Trophoblast cell (in vitro differentiated cells and primary cell): Measurements from ENCODE around the gene PDE4B.

Experiments
- DNase-seq, 2 donors: peaks; one replicate each; pipeline ENCODE4 v3.0.0-alpha.2; 2016
- H2AFZ ChIP-seq: 2 replicates; pipeline ENCODE4 v1.6.1; 2013; ENCODE audit warnings: low read length, moderate library complexity, mild to moderate bottlenecking; ENCODE audit not compliant: insufficient read depth, poor library complexity
- H2AK5ac ChIP-seq: 2 replicates; pipeline ENCODE4 v1.6.1; 2013; ENCODE audit warnings: mild to moderate bottlenecking, low read length
- H2BK120ac ChIP-seq: 2 replicates; pipeline ENCODE4 v1.6.1; 2013; ENCODE audit warnings: low read length, mild to moderate bottlenecking, moderate library complexity; ENCODE audit not compliant: insufficient read depth, poor library complexity
- H2BK12ac ChIP-seq: 2 replicates; pipeline ENCODE4 v1.6.1; 2013; ENCODE audit warnings: mild to moderate bottlenecking, low read length, moderate library complexity
- H2BK5ac ChIP-seq: 2 replicates; pipeline ENCODE4 v1.6.1; 2013; ENCODE audit warnings: low read length, low read depth, moderate library complexity, mild to moderate bottlenecking; ENCODE audit not compliant: poor library complexity
- H3K14ac ChIP-seq: 2 replicates; pipeline ENCODE4 v1.6.1; 2013; ENCODE audit warnings: mild to moderate bottlenecking, low read length
- H3K18ac ChIP-seq: 2 replicates; pipeline ENCODE4 v1.6.1; 2013; ENCODE audit warnings: mild to moderate bottlenecking, low read length
- H3K23ac ChIP-seq: 2 replicates; pipeline ENCODE4 v1.6.1; 2013; ENCODE audit warnings: low read length
- H3K27ac ChIP-seq: 2 replicates; pipeline ENCODE4 v1.5.1; 2013; ENCODE audit warnings: low read depth, mild to moderate bottlenecking, inconsistent platforms, low read length, moderate library complexity
- H3K27me3 ChIP-seq: 2 replicates; pipeline ENCODE4 v1.6.1; 2013; ENCODE audit warnings: inconsistent platforms, mild to moderate bottlenecking, low read length, moderate library complexity; ENCODE audit not compliant: insufficient read depth
- H3K36me3 ChIP-seq, 2 experiments: 1 replicate in 1 of 2; 2 replicates in 1 of 2; pipeline ENCODE4 v1.6.1; 2013; ENCODE audit warnings: low read length in 2 of 2, mild to moderate bottlenecking in 2 of 2, moderate library complexity in 1 of 2; ENCODE audit not compliant: insufficient read depth in 2 of 2, control insufficient read depth in 1 of 2
- H3K4ac ChIP-seq: 2 replicates; pipeline ENCODE4 v1.6.1; 2013; ENCODE audit warnings: low read depth, mild to moderate bottlenecking, low read length, moderate library complexity
- H3K4me1 ChIP-seq, 2 experiments: 1 replicate in 1 of 2; 2 replicates in 1 of 2; pipeline ENCODE4 v1.6.1; 2013; ENCODE audit warnings: low read length in 2 of 2, mild to moderate bottlenecking in 2 of 2, moderate library complexity in 1 of 2; ENCODE audit not compliant: insufficient read depth in 2 of 2, control insufficient read depth in 1 of 2
- H3K4me2 ChIP-seq: 2 replicates; pipeline ENCODE4 v1.6.1; 2013; ENCODE audit warnings: inconsistent platforms, mild to moderate bottlenecking, low read length, moderate library complexity
- H3K4me3 ChIP-seq: 2 replicates; pipeline ENCODE4 v1.5.1; 2013; ENCODE audit warnings: mild to moderate bottlenecking, low read depth, low read length, inconsistent platforms
- H3K79me1 ChIP-seq: one replicate; pipeline ENCODE4 v1.6.1; 2013; ENCODE audit warnings: low read length
- H3K79me2 ChIP-seq: 2 replicates; pipeline ENCODE4 v1.6.1; 2013; ENCODE audit warnings: low read length, mild to moderate bottlenecking; ENCODE audit not compliant: control insufficient read depth, insufficient read depth, poor library complexity
- H3K9ac ChIP-seq: 2 replicates; pipeline ENCODE4 v1.6.1; 2013; ENCODE audit warnings: mild to moderate bottlenecking, low read length
- H3K9me3 ChIP-seq: 2 replicates; pipeline ENCODE4 v1.6.1; 2013; ENCODE audit warnings: low read depth, mild to moderate bottlenecking, control low read depth, inconsistent platforms, low read length; ENCODE audit not compliant: insufficient read depth
- H4K12ac ChIP-seq: 2 replicates; pipeline ENCODE4 v1.6.1; 2013; ENCODE audit warnings: low read depth, mild to moderate bottlenecking, low read length, moderate library complexity
- H4K8ac ChIP-seq: 2 replicates; pipeline ENCODE4 v1.6.1; 2013; ENCODE audit warnings: low read depth, mild to moderate bottlenecking, low read length, moderate library complexity
- H4K91ac ChIP-seq: one replicate; pipeline ENCODE4 v1.6.1; 2013; ENCODE audit warnings: low read depth, mild to moderate bottlenecking, low read length, moderate library complexity
- WGBS: extraction: QIAGEN DNeasy Blood & Tissue Kit; methylation state at CpG from one replicate; pipeline ENCODE4 v1.1.7; 2013; ENCODE audit warnings: missing lambda C conversion rate; ENCODE audit not compliant: insufficient read length, insufficient coverage; ENCODE audit errors: extremely low coverage; 5-methylcytosine and 5-hydroxymethylcytosine counted together

PDE4B gene

DNA sequence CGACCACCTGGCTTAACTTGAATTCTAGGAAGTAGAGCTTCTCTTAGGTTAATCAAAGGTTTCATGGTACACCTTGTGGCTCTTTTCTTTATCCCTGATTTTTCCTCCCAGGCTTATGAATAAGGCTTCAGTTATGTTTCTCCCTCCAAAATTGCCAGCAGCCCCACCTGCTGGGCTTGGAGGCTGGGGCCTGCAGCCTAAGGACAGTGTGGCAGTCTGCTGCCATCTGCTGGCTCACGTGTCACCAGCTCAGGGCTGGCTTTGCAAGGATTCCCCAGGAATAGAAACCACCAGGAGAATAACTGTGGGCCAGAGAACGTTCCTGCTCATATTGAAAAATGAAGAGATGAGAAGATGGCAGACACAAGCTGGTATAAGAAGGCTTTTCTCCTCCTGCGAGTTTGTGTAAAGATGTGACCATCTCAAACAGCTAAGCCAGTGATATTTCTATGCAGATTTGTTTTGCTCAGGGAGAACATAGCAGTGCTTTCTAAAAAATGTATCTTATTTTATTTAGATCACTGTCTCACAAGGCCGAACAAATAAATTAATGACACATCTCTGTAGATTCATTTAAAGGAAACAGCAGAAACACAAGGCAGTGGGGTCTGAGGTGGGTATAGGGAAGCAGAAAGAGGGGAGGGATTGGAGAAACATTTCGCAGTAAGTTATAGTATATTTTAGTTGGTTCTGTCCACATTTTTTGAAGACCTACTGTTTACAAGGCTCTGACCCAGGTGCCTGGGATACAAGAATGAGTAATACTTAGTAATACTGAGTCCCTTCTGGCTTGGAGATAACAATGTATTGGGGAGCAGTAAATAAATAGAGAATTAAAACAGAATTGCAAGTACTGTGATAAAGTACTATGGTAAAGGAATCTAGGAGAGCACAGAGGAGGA is 450.2 kb downstream of the PDE4B start:
- no peak overlapping the region for H3K18ac ChIP-seq
- no peaks in the 10 kb centered on the region for H3K27me3 ChIP-seq
- H3K4me1 ChIP-seq: peaks cover 3 to 10% of the 10 kb centered on the region in 2 experiments
- no peak overlapping the region for H3K9ac ChIP-seq
- no peak overlapping the region for H3K23ac ChIP-seq
- H2AK5ac ChIP-seq: no peak overlapping the region
- H4K12ac ChIP-seq: no peak overlapping the region
- no peak overlapping the region for H4K91ac ChIP-seq
- H3K79me1 ChIP-seq: peaks cover 6% of the 10 kb centered on the region
- no peaks in the 10 kb centered on the region for H3K79me2 ChIP-seq
- H3K4me2 ChIP-seq: no peak overlapping the region
- no peaks in the 10 kb centered on the region for H3K9me3 ChIP-seq
- H3K36me3 ChIP-seq: no peaks in the 10 kb centered on the region
- no peak overlapping the region for H3K4me3 ChIP-seq
- no peak overlapping the region for H2AFZ ChIP-seq
- no peak overlapping the region for H3K14ac ChIP-seq
- no peak overlapping the region for H2BK12ac ChIP-seq
- no peak overlapping the region for H2BK5ac ChIP-seq
- no peak overlapping the region for H2BK120ac ChIP-seq
- no peak overlapping the region for H4K8ac ChIP-seq
- no peak overlapping the region for H3K4ac ChIP-seq
- WGBS: no CpG with 5 or more reads among the region's 6 CpGs
- no peak overlapping the region for H3K27ac ChIP-seq
- peak; percentile 83 to 95 for DNase-seq

DNA sequence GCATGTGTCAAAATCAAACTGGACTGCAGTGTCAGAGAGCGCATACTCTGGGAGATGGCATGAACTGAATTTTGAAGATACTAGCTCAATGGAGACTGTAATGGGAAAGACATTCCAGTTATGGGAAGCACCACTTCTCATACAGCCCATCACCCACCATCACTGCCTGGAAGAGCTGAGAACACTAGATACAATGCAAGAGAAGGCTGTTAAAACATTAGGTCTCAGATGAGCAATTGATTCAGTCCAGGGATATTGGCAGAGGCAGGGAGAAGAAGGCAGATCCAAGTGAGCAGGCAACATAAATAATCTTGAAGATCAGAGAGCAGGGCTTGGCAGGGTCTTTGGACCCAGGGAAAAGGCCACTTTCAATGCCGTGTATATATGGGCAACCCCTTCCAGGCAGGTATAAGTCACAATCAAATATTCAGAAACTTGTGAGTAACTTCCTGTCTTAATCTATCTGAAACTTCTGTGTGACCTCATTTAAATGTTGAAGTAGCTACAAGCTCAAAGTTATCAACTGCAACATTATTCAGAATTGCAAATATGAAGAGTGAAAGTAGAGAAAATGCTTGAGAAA is 450.9 kb downstream of the PDE4B start:
- Histone ChIP-seq H4K91ac (peak overlapping the region; percentile 49), H3K79me2 (no peaks in the 10 kb centered on the region), H3K9ac (no peak overlapping the region), H2AFZ (no peak overlapping the region), H3K18ac (no peak overlapping the region), H3K4me1 (peaks cover 3 to 10% of the 10 kb centered on the region in 2 experiments), H3K79me1 (peaks cover 6% of the 10 kb centered on the region), H3K23ac (no peak overlapping the region), H3K27ac (peak overlapping the region; percentile 22), H2BK5ac (no peak overlapping the region), H3K36me3 (no peaks in the 10 kb centered on the region), H3K27me3 (no peaks in the 10 kb centered on the region), H3K4me2 (no peak overlapping the region), H3K4me3 (no peak overlapping the region), H3K9me3 (no peaks in the 10 kb centered on the region), H4K8ac (no peak overlapping the region), H4K12ac (no peak overlapping the region), H2AK5ac (peak overlapping the region; percentile 4), H3K14ac (peak overlapping the region; percentile 74), H2BK12ac (peak overlapping the region; percentile 85), H2BK120ac (peak overlapping the region; percentile 70), H3K4ac (no peak overlapping the region)
- WGBS: no CpG with 5 or more reads among the region's 2 CpGs
- no peak for DNase-seq

DNA sequence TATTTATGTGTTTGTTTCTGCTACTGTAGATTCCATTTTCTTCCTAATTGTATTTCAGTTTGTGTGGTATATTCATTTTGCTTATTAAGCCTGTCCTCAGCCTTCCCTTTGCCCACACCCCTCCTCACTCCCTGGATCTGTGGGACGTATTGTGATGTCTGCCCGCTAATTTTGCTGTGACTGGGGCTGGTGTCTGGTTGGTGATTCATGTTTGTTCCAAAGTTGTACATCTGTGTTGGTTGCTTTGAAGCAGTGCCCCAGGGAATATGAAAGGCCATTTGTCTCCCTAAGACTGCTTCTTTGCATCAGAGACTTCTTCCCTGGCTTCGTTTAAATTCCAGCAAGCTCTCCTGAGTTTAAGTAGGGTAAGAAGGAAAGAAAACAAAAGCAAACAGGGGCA is 451.7 kb downstream of the PDE4B start:
- Histone ChIP-seq H3K14ac (no peak overlapping the region), H3K27ac (peak overlapping the region; percentile 67), H2AK5ac (no peak overlapping the region), H2AFZ (no peak overlapping the region), H3K4me3 (no peak overlapping the region), H3K23ac (no peak overlapping the region), H3K4me2 (no peak overlapping the region), H3K9me3 (no peaks in the 10 kb centered on the region), H3K9ac (no peak overlapping the region), H2BK12ac (no peak overlapping the region), H4K8ac (no peak overlapping the region), H4K91ac (no peak overlapping the region), H3K18ac (no peak overlapping the region), H4K12ac (no peak overlapping the region), H3K27me3 (no peaks in the 10 kb centered on the region), H3K79me2 (no peaks in the 10 kb centered on the region), H3K79me1 (peaks cover 6% of the 10 kb centered on the region), H2BK120ac (no peak overlapping the region), H3K4me1 (peaks cover 3 to 10% of the 10 kb centered on the region in 2 experiments), H3K4ac (no peak overlapping the region), H2BK5ac (no peak overlapping the region), H3K36me3 (no peaks in the 10 kb centered on the region)
- no peak for DNase-seq
- no CpG with 5 or more reads among the region's 3 CpGs for WGBS

DNA sequence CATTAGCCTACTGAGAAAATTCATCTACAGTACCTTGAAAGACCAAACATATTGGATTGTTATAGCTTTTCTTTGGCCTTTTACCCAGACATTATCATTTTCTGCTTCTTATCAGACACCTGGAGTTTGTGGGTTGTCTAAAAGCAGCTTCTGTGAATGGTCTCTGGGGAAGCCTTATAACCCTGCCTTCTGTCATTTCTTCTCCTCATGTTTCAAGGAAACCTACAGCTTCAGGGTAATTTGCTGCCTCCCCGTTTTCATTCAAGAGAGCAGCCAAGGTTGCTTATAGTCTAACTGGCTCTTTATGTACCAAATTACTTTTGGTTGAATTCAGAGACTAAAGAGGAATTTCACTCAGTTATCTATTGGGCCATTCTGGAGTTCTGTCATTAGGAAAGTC is 453.0 kb downstream of the PDE4B start:
- Histone ChIP-seq H4K8ac (no peak overlapping the region), H3K23ac (no peak overlapping the region), H3K14ac (no peak overlapping the region), H3K79me1 (peaks cover 6% of the 10 kb centered on the region), H3K79me2 (no peaks in the 10 kb centered on the region), H3K4me1 (peaks cover 3 to 10% of the 10 kb centered on the region in 2 experiments), H4K12ac (no peak overlapping the region), H3K9me3 (no peaks in the 10 kb centered on the region), H3K36me3 (no peaks in the 10 kb centered on the region), H3K4me2 (no peak overlapping the region), H2BK120ac (no peak overlapping the region), H2BK5ac (no peak overlapping the region), H4K91ac (no peak overlapping the region), H3K4ac (no peak overlapping the region), H3K18ac (no peak overlapping the region), H3K4me3 (no peak overlapping the region), H2AK5ac (no peak overlapping the region), H2BK12ac (no peak overlapping the region), H3K9ac (no peak overlapping the region), H3K27me3 (no peaks in the 10 kb centered on the region), H2AFZ (no peak overlapping the region), H3K27ac (no peak overlapping the region)
- DNase-seq: no peak
- no CpG with 5 or more reads among the region's 1 CpG for WGBS
